WTC11 (cell line): ENCODE data around the gene DDX46. TPM values are rescaled to one million over a fixed set of nuclear protein-coding genes. Genes with fewer than 3 reads are reported as not detected.
A peak's percentile ranks its signal among the peaks of the same experiment; 100 is the strongest.

Experiments used
- CBFB ChIP-seq: sonication (generic); formaldehyde crosslinking; IDR thresholded peaks from 2 replicates; pipeline ENCODE4 v1.8.1; 2022; ENCODE audit warnings: mild to moderate bottlenecking, low read depth, missing genetic modification reagents
- EMX1 ChIP-seq: fragments of 250-450 bp; sonication (Bioruptor Pico); IDR thresholded peaks from 2 replicates; pipeline ENCODE4 v1.8.0; 2021; ENCODE audit warnings: mild to moderate bottlenecking
- FOXK1 ChIP-seq: sonication (generic); formaldehyde crosslinking; IDR thresholded peaks from 2 replicates; pipeline ENCODE4 v1.8.0; 2022; ENCODE audit warnings: mild to moderate bottlenecking, moderate library complexity, missing genetic modification reagents
- GABPB1 ChIP-seq: sonication (generic); formaldehyde crosslinking; IDR thresholded peaks from 2 replicates; pipeline ENCODE4 v1.8.1; 2023; ENCODE audit warnings: mild to moderate bottlenecking, missing genetic modification reagents
- GTF2I ChIP-seq: fragments of 250-450 bp; sonication (Bioruptor Pico); conservative IDR thresholded peaks from 2 replicates; pipeline ENCODE4 v1.4.0; 2021; ENCODE audit warnings: mild to moderate bottlenecking
- HMGA2 ChIP-seq: fragments of 250-450 bp; sonication (Bioruptor Pico); IDR thresholded peaks from 2 replicates; pipeline ENCODE4 v1.4.0; 2021; ENCODE audit warnings: mild to moderate bottlenecking, moderate library complexity
- IRF2 ChIP-seq: sonication (generic); formaldehyde crosslinking; IDR thresholded peaks from 2 replicates; pipeline ENCODE4 v1.8.0; 2022; ENCODE audit warnings: low read depth, missing genetic modification reagents, borderline replicate concordance
- KAT7 ChIP-seq: sonication (generic); formaldehyde crosslinking; IDR thresholded peaks from 2 replicates; pipeline ENCODE4 v1.8.1; 2023; ENCODE audit warnings: missing genetic modification reagents, mild to moderate bottlenecking, borderline replicate concordance
- RELA ChIP-seq: sonication (generic); formaldehyde crosslinking; IDR thresholded peaks from 2 replicates; pipeline ENCODE4 v1.8.1; 2022; ENCODE audit warnings: missing genetic modification reagents, mild to moderate bottlenecking, borderline replicate concordance
- SMAD3 ChIP-seq: sonication (generic); formaldehyde crosslinking; IDR thresholded peaks from 2 replicates; pipeline ENCODE4 v1.8.0; 2022; ENCODE audit warnings: missing genetic modification reagents, mild to moderate bottlenecking, borderline replicate concordance
- SP1 ChIP-seq: sonication (generic); formaldehyde crosslinking; conservative IDR thresholded peaks from 2 replicates; pipeline ENCODE4 v1.8.1; 2022; ENCODE audit warnings: missing genetic modification reagents
- TCF7 ChIP-seq: sonication (generic); formaldehyde crosslinking; IDR thresholded peaks from 2 replicates; pipeline ENCODE4 v1.8.0; 2022; ENCODE audit warnings: mild to moderate bottlenecking, low read depth, missing genetic modification reagents, moderate library complexity
- ZNF219 ChIP-seq: sonication (generic); formaldehyde crosslinking; IDR thresholded peaks from 2 replicates; pipeline ENCODE4 v1.8.0; 2023; ENCODE audit warnings: missing genetic modification reagents, mild to moderate bottlenecking, borderline replicate concordance
- ZNF671 ChIP-seq: fragments of 250-450 bp; sonication (Bioruptor Pico); IDR thresholded peaks from 2 replicates; pipeline ENCODE4 v1.8.0; 2021; ENCODE audit warnings: mild to moderate bottlenecking
- total RNA-seq: library from RNA; stranded (reverse); gene quantifications from 3 replicates; pipeline ENCODE4 v1.2.3, GENCODE V29; 2021
- TF ChIP-seq, protein P1 (sequence below): fragments of 250-450 bp; sonication (Bioruptor Pico); IDR thresholded peaks from 2 replicates; pipeline ENCODE4 v1.9.0; 2021; ENCODE audit warnings: mild to moderate bottlenecking
- TF ChIP-seq, protein P2 (sequence below): fragments of 250-450 bp; sonication (Bioruptor Pico); conservative IDR thresholded peaks from 2 replicates; pipeline ENCODE4 v1.9.0; 2021; ENCODE audit warnings: mild to moderate bottlenecking
- TF ChIP-seq, protein P3 (sequence below): sonication (generic); formaldehyde crosslinking; IDR thresholded peaks from 2 replicates; pipeline ENCODE4 v1.8.1; 2022; ENCODE audit warnings: low read depth, mild to moderate bottlenecking, moderate library complexity, missing genetic modification reagents, borderline replicate concordance
- TF ChIP-seq, protein P4 (sequence below): sonication (generic); formaldehyde crosslinking; IDR thresholded peaks from 2 replicates; pipeline ENCODE4 v1.8.1; 2022; ENCODE audit warnings: mild to moderate bottlenecking, moderate library complexity, missing genetic modification reagents
- TF ChIP-seq, protein P5 (sequence below): sonication (generic); formaldehyde crosslinking; IDR thresholded peaks from 2 replicates; pipeline ENCODE4 v1.8.0; 2023; ENCODE audit warnings: missing genetic modification reagents
- TF ChIP-seq, protein P6 (sequence below): sonication (generic); formaldehyde crosslinking; IDR thresholded peaks from 2 replicates; pipeline ENCODE4 v1.8.1; 2023; ENCODE audit warnings: mild to moderate bottlenecking, missing genetic modification reagents, moderate library complexity
- TF ChIP-seq, protein P7 (sequence below): sonication (generic); formaldehyde crosslinking; IDR thresholded peaks from 2 replicates; pipeline ENCODE4 v1.8.1; 2023; ENCODE audit warnings: mild to moderate bottlenecking, missing genetic modification reagents
- TF ChIP-seq, protein P8 (sequence below): sonication (generic); formaldehyde crosslinking; IDR thresholded peaks from 2 replicates; pipeline ENCODE4 v1.8.0; 2023; ENCODE audit warnings: mild to moderate bottlenecking, missing genetic modification reagents
- TF ChIP-seq, protein P9 (sequence below): sonication (generic); formaldehyde crosslinking; IDR thresholded peaks from 2 replicates; pipeline ENCODE4 v1.8.1; 2022; ENCODE audit warnings: low read depth, missing genetic modification reagents, borderline replicate concordance
- TF ChIP-seq, protein P10 (sequence below): fragments of 250-450 bp; sonication (Bioruptor Pico); IDR thresholded peaks from 2 replicates; pipeline ENCODE4 v1.8.0; 2021; ENCODE audit warnings: mild to moderate bottlenecking

The DDX46 gene
- total RNA-seq, 1 experiment from 2014 or later = 123 TPM

DNA sequence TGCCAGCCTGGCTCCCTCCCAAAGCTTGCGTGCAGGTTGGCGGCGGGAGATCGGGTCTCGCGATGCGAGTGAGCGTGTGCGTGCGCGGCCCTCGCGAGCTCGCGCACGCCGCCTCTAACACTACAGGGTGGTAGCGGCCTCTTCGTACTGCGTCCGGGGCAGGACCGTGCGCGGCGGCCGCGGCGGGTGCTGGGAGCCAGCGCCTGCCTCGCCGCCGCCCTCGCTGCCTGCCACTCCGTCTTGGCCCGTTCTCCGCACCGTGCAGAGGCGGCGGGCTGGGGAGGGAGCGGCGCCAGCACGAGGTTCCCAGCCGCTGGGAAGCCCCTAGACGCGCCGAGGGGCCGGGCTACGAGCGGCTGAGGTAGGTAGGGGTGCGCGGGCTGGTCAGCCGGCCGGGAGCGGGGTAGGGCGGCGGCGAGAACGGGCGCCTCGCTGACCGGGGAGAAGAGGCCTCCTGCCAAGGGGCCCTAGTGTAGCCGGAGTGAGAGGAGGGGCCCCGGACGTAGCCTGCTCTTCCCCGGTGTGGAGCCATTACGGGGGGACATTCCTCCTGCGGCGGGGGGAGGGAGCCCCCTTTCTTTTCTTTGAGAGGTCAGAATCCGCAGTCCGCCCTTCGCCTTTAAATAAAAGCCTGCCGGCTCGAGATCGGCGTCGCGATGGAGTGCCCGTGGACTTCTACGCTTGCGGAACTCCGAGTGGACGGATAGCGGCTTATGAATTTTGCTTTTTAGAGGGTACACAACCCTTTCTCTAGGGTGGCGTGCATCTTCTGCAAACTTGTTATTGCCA lies 87.5 kb downstream of the DDX46 start, which contains the start of gene C5orf24 (continued):
- TF ChIP-seq SMAD3 (CRISPR knock-in tag) (peak; percentile 78; the same call in 1 of the 2 replicates), SP1 (CRISPR knock-in tag) (no peak; the same call in 1 of the 2 replicates), GTF2I (CRISPR knock-in tag) (no peak), GABPB1 (CRISPR knock-in tag) (peak; percentile 77), ZNF671 (peak; percentile 51; the same call in 1 of the 2 replicates), RELA (peak; percentile 60; the same call in 1 of the 2 replicates), FOXK1 (peak; percentile 79; the same call in 1 of the 2 replicates), ZNF219 (CRISPR knock-in tag) (no peak; the same call in 1 of the 2 replicates), HMGA2 (no peak), EMX1 (CRISPR knock-in tag) (peak; percentile 89), TCF7 (CRISPR knock-in tag) (0 out of 2 replicates have a peak, but pooled peaks have one; percentile 61), CBFB (CRISPR knock-in tag) (peak; percentile 81; the same call in 1 of the 2 replicates), IRF2 (CRISPR knock-in tag) (peak; percentile 73; the same call in 1 of the 2 replicates), KAT7 (CRISPR knock-in tag) (peak; percentile 96)
- TF ChIP-seq, protein P1, sequence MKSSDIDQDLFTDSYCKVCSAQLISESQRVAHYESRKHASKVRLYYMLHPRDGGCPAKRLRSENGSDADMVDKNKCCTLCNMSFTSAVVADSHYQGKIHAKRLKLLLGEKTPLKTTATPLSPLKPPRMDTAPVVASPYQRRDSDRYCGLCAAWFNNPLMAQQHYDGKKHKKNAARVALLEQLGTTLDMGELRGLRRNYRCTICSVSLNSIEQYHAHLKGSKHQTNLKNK = peak; percentile 80
- TF ChIP-seq, protein P2, sequence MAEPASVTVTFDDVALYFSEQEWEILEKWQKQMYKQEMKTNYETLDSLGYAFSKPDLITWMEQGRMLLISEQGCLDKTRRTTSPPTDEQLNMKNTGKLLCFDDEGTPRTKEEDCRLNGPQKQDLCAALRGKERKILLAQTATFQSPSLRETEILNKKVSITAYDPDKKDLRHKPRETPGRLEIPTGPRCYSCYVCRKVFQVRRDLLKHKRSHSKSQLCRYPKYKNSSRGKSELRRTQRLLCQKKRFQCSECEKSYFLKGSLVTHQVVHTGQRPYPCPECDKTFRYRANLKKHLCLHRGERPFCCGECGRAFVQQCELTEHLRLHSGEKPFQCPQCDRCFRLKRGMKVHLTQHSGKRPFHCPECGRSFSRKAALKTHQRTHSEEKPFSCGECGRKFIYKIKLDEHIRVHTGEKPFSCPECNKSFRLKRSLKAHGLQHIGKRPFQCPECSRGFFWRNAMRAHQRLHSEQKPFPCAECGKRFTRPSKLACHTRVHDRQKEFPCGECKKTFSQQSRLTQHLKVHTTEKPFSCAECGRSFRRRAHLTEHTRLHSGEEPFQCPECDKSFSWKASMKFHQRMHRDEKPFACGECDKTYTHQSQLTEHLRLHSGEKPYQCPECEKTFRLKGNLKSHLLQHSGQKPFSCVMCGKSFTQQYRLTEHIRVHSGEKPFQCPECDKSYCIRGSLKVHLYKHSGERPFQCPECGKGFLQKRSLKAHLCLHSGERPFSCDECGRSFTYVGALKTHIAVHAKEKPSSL (CRISPR knock-in tag) = no peak
- TF ChIP-seq, protein P3, sequence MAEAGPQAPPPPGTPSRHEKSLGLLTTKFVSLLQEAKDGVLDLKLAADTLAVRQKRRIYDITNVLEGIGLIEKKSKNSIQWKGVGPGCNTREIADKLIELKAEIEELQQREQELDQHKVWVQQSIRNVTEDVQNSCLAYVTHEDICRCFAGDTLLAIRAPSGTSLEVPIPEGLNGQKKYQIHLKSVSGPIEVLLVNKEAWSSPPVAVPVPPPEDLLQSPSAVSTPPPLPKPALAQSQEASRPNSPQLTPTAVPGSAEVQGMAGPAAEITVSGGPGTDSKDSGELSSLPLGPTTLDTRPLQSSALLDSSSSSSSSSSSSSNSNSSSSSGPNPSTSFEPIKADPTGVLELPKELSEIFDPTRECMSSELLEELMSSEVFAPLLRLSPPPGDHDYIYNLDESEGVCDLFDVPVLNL (CRISPR knock-in tag) = peak; percentile 85; the same call in 1 of the 2 replicates
- TF ChIP-seq, protein P4, sequence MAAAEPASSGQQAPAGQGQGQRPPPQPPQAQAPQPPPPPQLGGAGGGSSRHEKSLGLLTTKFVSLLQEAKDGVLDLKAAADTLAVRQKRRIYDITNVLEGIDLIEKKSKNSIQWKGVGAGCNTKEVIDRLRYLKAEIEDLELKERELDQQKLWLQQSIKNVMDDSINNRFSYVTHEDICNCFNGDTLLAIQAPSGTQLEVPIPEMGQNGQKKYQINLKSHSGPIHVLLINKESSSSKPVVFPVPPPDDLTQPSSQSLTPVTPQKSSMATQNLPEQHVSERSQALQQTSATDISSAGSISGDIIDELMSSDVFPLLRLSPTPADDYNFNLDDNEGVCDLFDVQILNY = peak; percentile 82
- TF ChIP-seq, protein P5, sequence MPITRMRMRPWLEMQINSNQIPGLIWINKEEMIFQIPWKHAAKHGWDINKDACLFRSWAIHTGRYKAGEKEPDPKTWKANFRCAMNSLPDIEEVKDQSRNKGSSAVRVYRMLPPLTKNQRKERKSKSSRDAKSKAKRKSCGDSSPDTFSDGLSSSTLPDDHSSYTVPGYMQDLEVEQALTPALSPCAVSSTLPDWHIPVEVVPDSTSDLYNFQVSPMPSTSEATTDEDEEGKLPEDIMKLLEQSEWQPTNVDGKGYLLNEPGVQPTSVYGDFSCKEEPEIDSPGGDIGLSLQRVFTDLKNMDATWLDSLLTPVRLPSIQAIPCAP (CRISPR knock-in tag) = no peak
- TF ChIP-seq, protein P6, sequence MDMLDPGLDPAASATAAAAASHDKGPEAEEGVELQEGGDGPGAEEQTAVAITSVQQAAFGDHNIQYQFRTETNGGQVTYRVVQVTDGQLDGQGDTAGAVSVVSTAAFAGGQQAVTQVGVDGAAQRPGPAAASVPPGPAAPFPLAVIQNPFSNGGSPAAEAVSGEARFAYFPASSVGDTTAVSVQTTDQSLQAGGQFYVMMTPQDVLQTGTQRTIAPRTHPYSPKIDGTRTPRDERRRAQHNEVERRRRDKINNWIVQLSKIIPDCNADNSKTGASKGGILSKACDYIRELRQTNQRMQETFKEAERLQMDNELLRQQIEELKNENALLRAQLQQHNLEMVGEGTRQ (CRISPR knock-in tag) = peak; percentile 36; the same call in 1 of the 2 replicates
- TF ChIP-seq, protein P7, sequence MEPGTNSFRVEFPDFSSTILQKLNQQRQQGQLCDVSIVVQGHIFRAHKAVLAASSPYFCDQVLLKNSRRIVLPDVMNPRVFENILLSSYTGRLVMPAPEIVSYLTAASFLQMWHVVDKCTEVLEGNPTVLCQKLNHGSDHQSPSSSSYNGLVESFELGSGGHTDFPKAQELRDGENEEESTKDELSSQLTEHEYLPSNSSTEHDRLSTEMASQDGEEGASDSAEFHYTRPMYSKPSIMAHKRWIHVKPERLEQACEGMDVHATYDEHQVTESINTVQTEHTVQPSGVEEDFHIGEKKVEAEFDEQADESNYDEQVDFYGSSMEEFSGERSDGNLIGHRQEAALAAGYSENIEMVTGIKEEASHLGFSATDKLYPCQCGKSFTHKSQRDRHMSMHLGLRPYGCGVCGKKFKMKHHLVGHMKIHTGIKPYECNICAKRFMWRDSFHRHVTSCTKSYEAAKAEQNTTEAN (CRISPR knock-in tag) = peak; percentile 94
- TF ChIP-seq, protein P8, sequence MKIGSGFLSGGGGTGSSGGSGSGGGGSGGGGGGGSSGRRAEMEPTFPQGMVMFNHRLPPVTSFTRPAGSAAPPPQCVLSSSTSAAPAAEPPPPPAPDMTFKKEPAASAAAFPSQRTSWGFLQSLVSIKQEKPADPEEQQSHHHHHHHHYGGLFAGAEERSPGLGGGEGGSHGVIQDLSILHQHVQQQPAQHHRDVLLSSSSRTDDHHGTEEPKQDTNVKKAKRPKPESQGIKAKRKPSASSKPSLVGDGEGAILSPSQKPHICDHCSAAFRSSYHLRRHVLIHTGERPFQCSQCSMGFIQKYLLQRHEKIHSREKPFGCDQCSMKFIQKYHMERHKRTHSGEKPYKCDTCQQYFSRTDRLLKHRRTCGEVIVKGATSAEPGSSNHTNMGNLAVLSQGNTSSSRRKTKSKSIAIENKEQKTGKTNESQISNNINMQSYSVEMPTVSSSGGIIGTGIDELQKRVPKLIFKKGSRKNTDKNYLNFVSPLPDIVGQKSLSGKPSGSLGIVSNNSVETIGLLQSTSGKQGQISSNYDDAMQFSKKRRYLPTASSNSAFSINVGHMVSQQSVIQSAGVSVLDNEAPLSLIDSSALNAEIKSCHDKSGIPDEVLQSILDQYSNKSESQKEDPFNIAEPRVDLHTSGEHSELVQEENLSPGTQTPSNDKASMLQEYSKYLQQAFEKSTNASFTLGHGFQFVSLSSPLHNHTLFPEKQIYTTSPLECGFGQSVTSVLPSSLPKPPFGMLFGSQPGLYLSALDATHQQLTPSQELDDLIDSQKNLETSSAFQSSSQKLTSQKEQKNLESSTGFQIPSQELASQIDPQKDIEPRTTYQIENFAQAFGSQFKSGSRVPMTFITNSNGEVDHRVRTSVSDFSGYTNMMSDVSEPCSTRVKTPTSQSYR = no peak
- TF ChIP-seq, protein P9, sequence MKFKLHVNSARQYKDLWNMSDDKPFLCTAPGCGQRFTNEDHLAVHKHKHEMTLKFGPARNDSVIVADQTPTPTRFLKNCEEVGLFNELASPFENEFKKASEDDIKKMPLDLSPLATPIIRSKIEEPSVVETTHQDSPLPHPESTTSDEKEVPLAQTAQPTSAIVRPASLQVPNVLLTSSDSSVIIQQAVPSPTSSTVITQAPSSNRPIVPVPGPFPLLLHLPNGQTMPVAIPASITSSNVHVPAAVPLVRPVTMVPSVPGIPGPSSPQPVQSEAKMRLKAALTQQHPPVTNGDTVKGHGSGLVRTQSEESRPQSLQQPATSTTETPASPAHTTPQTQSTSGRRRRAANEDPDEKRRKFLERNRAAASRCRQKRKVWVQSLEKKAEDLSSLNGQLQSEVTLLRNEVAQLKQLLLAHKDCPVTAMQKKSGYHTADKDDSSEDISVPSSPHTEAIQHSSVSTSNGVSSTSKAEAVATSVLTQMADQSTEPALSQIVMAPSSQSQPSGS (CRISPR knock-in tag) = peak; percentile 62
- TF ChIP-seq, protein P10, sequence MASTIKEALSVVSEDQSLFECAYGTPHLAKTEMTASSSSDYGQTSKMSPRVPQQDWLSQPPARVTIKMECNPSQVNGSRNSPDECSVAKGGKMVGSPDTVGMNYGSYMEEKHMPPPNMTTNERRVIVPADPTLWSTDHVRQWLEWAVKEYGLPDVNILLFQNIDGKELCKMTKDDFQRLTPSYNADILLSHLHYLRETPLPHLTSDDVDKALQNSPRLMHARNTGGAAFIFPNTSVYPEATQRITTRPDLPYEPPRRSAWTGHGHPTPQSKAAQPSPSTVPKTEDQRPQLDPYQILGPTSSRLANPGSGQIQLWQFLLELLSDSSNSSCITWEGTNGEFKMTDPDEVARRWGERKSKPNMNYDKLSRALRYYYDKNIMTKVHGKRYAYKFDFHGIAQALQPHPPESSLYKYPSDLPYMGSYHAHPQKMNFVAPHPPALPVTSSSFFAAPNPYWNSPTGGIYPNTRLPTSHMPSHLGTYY (CRISPR knock-in tag) = peak; percentile 62; the same call in 1 of the 2 replicates
